EL (cell line): ENCODE measurements around the gene WDR36.

ENCODE experiments used
- DNase-seq: peaks from one replicate; pipeline ENCODE4 v3.0.0-alpha.2; 2016

Gene WDR36

GRCh38 chr5:111106320-111106948, 14.3 kb downstream of the WDR36 start:
- DNase-seq, result no peak

GRCh38 chr5:111107371-111107770, 15.2 kb downstream of the WDR36 start:
- no peak for DNase-seq

- DNase-seq, result no peak
These were observed 19.8 kb downstream of the WDR36 start for GRCh38 chr5:111111956-111112355.

GRCh38 chr5:111113678-111114077, 21.5 kb downstream of the WDR36 start:
- DNase-seq, result no peak

- DNase-seq, result no peak
These were observed 23.1 kb downstream of the WDR36 start for GRCh38 chr5:111115229-111115628.

GRCh38 chr5:111116550-111116949, 24.4 kb downstream of the WDR36 start:
- DNase-seq, result no peak

GRCh38 chr5:111117136-111117535, 25.0 kb downstream of the WDR36 start:
- no peak for DNase-seq

GRCh38 chr5:111119221-111119620, 27.1 kb downstream of the WDR36 start:
- no peak for DNase-seq

GRCh38 chr5:111119856-111120255, 27.7 kb downstream of the WDR36 start:
- no peak for DNase-seq

GRCh38 chr5:111120911-111121310, 28.8 kb downstream of the WDR36 start:
- DNase-seq, result no peak

GRCh38 chr5:111121926-111122325, 29.8 kb downstream of the WDR36 start:
- no peak for DNase-seq

- no peak for DNase-seq
These were observed 30.2 kb downstream of the WDR36 start for GRCh38 chr5:111122398-111122797.

- DNase-seq, result no peak
These were observed 32.6 kb downstream of the WDR36 start for GRCh38 chr5:111124793-111125192.

- no peak for DNase-seq
These were observed 34.7 kb downstream of the WDR36 start for GRCh38 chr5:111126896-111127295.

GRCh38 chr5:111127453-111128195, 35.5 kb downstream of the WDR36 start:
- DNase-seq, result peak; percentile 69

- DNase-seq, result peak; percentile 77
These were observed 37.8 kb downstream of the WDR36 start for GRCh38 chr5:111129938-111130337.

- DNase-seq, result no peak
These were observed 39.2 kb downstream of the WDR36 start for GRCh38 chr5:111131356-111131755.

- no peak for DNase-seq
These were observed 39.9 kb downstream of the WDR36 start for GRCh38 chr5:111132076-111132475.

GRCh38 chr5:111132731-111133435, 40.7 kb downstream of the WDR36 start:
- no peak for DNase-seq

GRCh38 chr5:111133436-111133751, 41.2 kb downstream of the WDR36 start:
- no peak for DNase-seq

GRCh38 chr5:111134087-111134486, 41.9 kb downstream of the WDR36 start:
- DNase-seq, result peak; percentile 13

- DNase-seq, result no peak
These were observed 42.7 kb downstream of the WDR36 start for GRCh38 chr5:111134864-111135263.

- no peak for DNase-seq
These were observed 43.2 kb downstream of the WDR36 start for GRCh38 chr5:111135363-111135762.

- peak; percentile 66 for DNase-seq
These were observed 43.8 kb downstream of the WDR36 start for GRCh38 chr5:111135946-111136345.
